A549 (cell line): ENCODE data around the gene FLG.

Experiments
- BHLHE40 ChIP-seq: IDR thresholded peaks from 2 replicates; pipeline ENCODE4 v1.6.1; 2012; ENCODE audit warnings: low read depth, low read length, inconsistent platforms
- CBX8 ChIP-seq: fragments of 200-600 bp; sonication (generic); IDR thresholded peaks from 2 replicates; pipeline ENCODE4 v1.6.1; 2016
- CEBPB ChIP-seq, 2 experiments: fragments of >200 bp in 1 of 2; sonication (Bioruptor Twin) in 1 of 2; formaldehyde crosslinking in 1 of 2; IDR thresholded peaks; 2 replicates each; pipeline ENCODE4 v1.6.1; 2012 to 2016
- FOSL2 ChIP-seq, 2 experiments: fragments of 450-650 bp in 1 of 2; fragments of >200 bp in 1 of 2; sonication (Bioruptor Twin) in 1 of 2; formaldehyde crosslinking; IDR thresholded peaks; 2 replicates each; pipeline versions ENCODE4 v1.5.0 to v1.6.1; 2016 to 2020; ENCODE audit warnings: mild to moderate bottlenecking in 1 of 2, moderate library complexity in 1 of 2
- HOXA7 ChIP-seq: fragments of 250-450 bp; sonication (Bioruptor Pico); IDR thresholded peaks from 2 replicates; pipeline ENCODE4 v1.5.0; 2020; ENCODE audit warnings: mild to moderate bottlenecking, moderate library complexity
- PHF8 ChIP-seq: fragments of 200-600 bp; sonication (generic); IDR thresholded peaks from 2 replicates; pipeline ENCODE4 v1.6.1; 2016; ENCODE audit warnings: low read depth, mild to moderate bottlenecking, antibody characterized with exemption, moderate library complexity, borderline replicate concordance
- POLR2A ChIP-seq: IDR thresholded peaks from 2 replicates; pipeline ENCODE4 v1.6.1; 2012; ENCODE audit warnings: mild to moderate bottlenecking, low read length
- TFCP2L1 ChIP-seq: fragments of 250-450 bp; sonication (Bioruptor Pico); IDR thresholded peaks from 2 replicates; pipeline ENCODE4 v1.5.0; 2021; ENCODE audit warnings: mild to moderate bottlenecking
- ZC3H11A ChIP-seq: fragments of 450-650 bp; IDR thresholded peaks from 2 replicates; pipeline ENCODE4 v1.6.1; 2014; ENCODE audit warnings: antibody characterized with exemption, mild to moderate bottlenecking
- ZFP36 ChIP-seq: fragments of 450-650 bp; IDR thresholded peaks from 2 replicates; pipeline ENCODE4 v1.6.1; 2014; ENCODE audit warnings: borderline replicate concordance; ENCODE audit not compliant: partially characterized antibody
- TF ChIP-seq, protein P1 (sequence below): fragments of 200-600 bp; sonication (generic); IDR thresholded peaks from 2 replicates; pipeline ENCODE4 v1.6.1; 2016; ENCODE audit warnings: antibody characterized with exemption, mild to moderate bottlenecking, moderate library complexity
- TF ChIP-seq, protein P2 (sequence below): fragments of >200 bp; sonication (Bioruptor Twin); formaldehyde crosslinking; IDR thresholded peaks from 3 replicates; pipeline ENCODE4 v1.5.1; 2016
- TF ChIP-seq, protein P3 (sequence below): fragments of 450-650 bp; IDR thresholded peaks from 2 replicates; pipeline ENCODE4 v1.6.1; 2014; ENCODE audit warnings: antibody characterized with exemption

DNA sequence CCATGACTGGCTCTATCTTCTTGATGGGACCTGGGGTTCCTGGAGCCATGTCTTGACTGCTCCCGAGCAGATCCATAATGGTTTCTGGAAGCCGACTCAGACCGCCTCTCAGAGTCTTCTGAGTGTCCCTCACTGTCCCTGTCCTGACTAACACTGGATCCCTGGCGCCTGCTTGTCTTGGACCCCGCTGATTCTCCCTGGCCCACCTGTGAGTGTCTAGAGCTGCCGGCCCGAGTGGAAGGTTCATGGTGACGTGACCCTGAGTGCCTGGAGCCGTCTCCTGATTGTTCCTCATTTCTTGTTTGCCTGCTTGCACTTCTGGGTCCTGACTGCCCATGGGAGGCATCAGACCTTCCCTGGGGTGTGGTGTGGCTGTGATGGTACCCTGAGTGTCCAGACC, 15.1 kb downstream of the FLG start:
- TF ChIP-seq, protein P1, sequence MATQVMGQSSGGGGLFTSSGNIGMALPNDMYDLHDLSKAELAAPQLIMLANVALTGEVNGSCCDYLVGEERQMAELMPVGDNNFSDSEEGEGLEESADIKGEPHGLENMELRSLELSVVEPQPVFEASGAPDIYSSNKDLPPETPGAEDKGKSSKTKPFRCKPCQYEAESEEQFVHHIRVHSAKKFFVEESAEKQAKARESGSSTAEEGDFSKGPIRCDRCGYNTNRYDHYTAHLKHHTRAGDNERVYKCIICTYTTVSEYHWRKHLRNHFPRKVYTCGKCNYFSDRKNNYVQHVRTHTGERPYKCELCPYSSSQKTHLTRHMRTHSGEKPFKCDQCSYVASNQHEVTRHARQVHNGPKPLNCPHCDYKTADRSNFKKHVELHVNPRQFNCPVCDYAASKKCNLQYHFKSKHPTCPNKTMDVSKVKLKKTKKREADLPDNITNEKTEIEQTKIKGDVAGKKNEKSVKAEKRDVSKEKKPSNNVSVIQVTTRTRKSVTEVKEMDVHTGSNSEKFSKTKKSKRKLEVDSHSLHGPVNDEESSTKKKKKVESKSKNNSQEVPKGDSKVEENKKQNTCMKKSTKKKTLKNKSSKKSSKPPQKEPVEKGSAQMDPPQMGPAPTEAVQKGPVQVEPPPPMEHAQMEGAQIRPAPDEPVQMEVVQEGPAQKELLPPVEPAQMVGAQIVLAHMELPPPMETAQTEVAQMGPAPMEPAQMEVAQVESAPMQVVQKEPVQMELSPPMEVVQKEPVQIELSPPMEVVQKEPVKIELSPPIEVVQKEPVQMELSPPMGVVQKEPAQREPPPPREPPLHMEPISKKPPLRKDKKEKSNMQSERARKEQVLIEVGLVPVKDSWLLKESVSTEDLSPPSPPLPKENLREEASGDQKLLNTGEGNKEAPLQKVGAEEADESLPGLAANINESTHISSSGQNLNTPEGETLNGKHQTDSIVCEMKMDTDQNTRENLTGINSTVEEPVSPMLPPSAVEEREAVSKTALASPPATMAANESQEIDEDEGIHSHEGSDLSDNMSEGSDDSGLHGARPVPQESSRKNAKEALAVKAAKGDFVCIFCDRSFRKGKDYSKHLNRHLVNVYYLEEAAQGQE: no peak
- TF ChIP-seq, protein P2, sequence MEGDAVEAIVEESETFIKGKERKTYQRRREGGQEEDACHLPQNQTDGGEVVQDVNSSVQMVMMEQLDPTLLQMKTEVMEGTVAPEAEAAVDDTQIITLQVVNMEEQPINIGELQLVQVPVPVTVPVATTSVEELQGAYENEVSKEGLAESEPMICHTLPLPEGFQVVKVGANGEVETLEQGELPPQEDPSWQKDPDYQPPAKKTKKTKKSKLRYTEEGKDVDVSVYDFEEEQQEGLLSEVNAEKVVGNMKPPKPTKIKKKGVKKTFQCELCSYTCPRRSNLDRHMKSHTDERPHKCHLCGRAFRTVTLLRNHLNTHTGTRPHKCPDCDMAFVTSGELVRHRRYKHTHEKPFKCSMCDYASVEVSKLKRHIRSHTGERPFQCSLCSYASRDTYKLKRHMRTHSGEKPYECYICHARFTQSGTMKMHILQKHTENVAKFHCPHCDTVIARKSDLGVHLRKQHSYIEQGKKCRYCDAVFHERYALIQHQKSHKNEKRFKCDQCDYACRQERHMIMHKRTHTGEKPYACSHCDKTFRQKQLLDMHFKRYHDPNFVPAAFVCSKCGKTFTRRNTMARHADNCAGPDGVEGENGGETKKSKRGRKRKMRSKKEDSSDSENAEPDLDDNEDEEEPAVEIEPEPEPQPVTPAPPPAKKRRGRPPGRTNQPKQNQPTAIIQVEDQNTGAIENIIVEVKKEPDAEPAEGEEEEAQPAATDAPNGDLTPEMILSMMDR: no peak
- no peak for TF ChIP-seq POLR2A
- no peak for TF ChIP-seq BHLHE40
- TF ChIP-seq ZC3H11A: no peak
- TF ChIP-seq ZFP36: no peak
- TF ChIP-seq CBX8: no peak
- no peak for TF ChIP-seq FOSL2 (IDR thresholded peaks at IDR 0.05)
- TF ChIP-seq FOSL2 (CRISPR knock-in tag; IDR thresholded peaks at IDR 0.05): no peak
- TF ChIP-seq, protein P3, sequence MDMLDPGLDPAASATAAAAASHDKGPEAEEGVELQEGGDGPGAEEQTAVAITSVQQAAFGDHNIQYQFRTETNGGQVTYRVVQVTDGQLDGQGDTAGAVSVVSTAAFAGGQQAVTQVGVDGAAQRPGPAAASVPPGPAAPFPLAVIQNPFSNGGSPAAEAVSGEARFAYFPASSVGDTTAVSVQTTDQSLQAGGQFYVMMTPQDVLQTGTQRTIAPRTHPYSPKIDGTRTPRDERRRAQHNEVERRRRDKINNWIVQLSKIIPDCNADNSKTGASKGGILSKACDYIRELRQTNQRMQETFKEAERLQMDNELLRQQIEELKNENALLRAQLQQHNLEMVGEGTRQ: no peak
- TF ChIP-seq TFCP2L1 (CRISPR knock-in tag): no peak
- no peak for TF ChIP-seq HOXA7 (CRISPR knock-in tag)
- no peak for TF ChIP-seq CEBPB (IDR thresholded peaks at IDR 0.05)
- TF ChIP-seq PHF8: no peak
